Middle frontal gyrus (tissue), 1 donor: ENCODE measurements around the gene VPS8.

Experiments used
- DNase-seq: peaks from one replicate; pipeline ENCODE4 v3.0.0-alpha.2; 2015; ENCODE audit warnings: low spot score; ENCODE audit errors: extremely low spot score

VPS8 gene

GRCh38 chr3:184781801-184782200 lies 30.2 kb upstream of the VPS8 start:
- no peak for DNase-seq

GRCh38 chr3:184783319-184783718 lies 28.6 kb upstream of the VPS8 start:
- DNase-seq, result no peak

- no peak for DNase-seq
Observed at GRCh38 chr3:184784731-184785500, 27.1 kb upstream of the VPS8 start.

GRCh38 chr3:184785890-184786279 lies 26.1 kb upstream of the VPS8 start:
- no peak for DNase-seq

GRCh38 chr3:184786280-184786941 lies 25.6 kb upstream of the VPS8 start:
- DNase-seq, result no peak

GRCh38 chr3:184788751-184789150 lies 23.2 kb upstream of the VPS8 start:
- DNase-seq, result no peak

- DNase-seq, result no peak
Observed at GRCh38 chr3:184789314-184789998, 22.5 kb upstream of the VPS8 start.

GRCh38 chr3:184791171-184791570 lies 20.8 kb upstream of the VPS8 start:
- no peak for DNase-seq

- DNase-seq, result no peak
Observed at GRCh38 chr3:184795522-184796190, 16.3 kb upstream of the VPS8 start.

GRCh38 chr3:184796551-184796950 lies 15.4 kb upstream of the VPS8 start:
- no peak for DNase-seq

- no peak for DNase-seq
Observed at GRCh38 chr3:184796954-184797353, 15.0 kb upstream of the VPS8 start.

GRCh38 chr3:184798120-184798519 lies 13.8 kb upstream of the VPS8 start:
- no peak for DNase-seq

- no peak for DNase-seq
Observed at GRCh38 chr3:184800349-184800930, 11.5 kb upstream of the VPS8 start.

- DNase-seq, result no peak
Observed at GRCh38 chr3:184801241-184801785, 10.7 kb upstream of the VPS8 start.

GRCh38 chr3:184802150-184802549 lies 9.8 kb upstream of the VPS8 start:
- no peak for DNase-seq

GRCh38 chr3:184804801-184805200 lies 7.2 kb upstream of the VPS8 start:
- DNase-seq, result no peak

GRCh38 chr3:184805351-184806038 lies 6.5 kb upstream of the VPS8 start:
- DNase-seq, result no peak

GRCh38 chr3:184806567-184807271 lies 5.2 kb upstream of the VPS8 start:
- no peak for DNase-seq

GRCh38 chr3:184807549-184807948 lies 4.4 kb upstream of the VPS8 start:
- no peak for DNase-seq

- DNase-seq, result no peak
Observed at GRCh38 chr3:184808021-184808420, 3.9 kb upstream of the VPS8 start.
